ENCODE data around the gene SRSF3. TPM values are rescaled to one million over a fixed set of nuclear protein-coding genes. Genes with fewer than 3 reads are reported as not detected.
"Not testable (repeated sequence)": the region's sequence is repeated elsewhere in the genome, so short reads cannot be mapped to it uniquely, and the experiment has no call there.

SRSF3 gene
- polyA plus RNA-seq, 4 donors = 115 to 400 (median 219) TPM

DNA sequence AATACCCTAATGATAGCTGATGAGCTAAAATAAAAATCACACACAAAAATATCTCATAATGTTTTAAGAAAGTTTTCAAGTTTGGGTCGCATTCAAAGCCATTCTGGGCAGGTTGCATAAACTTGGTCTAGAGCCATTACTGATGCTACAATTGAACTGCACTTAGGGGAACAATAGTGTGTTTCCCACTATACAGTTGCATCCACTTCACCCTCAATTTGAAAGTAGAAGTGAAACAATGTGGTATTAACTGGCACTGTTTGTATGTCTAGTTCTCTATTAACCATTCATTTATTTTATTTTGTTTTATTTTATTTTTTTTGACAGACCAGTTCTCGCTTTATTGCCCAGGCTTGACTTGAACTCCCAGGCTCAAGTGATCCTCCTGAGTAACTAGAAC lies 23.9 kb upstream of the SRSF3 start:
- Histone ChIP-seq H3K4me3 (ENCODE audit: low read depth in 1 of 3, low read length in 3 of 3) (no peak overlapping the region), H3K36me3 (ENCODE audit: control insufficient read depth in 3 of 3, insufficient read depth in 2 of 3, low read depth in 1 of 3, low read length in 3 of 3) (no peaks in the 10 kb centered on the region), H3K27ac (ENCODE audit: low read depth in 1 of 3, low read length in 2 of 3) (no peak overlapping the region), H3K4me1 (ENCODE audit: control insufficient read depth in 3 of 3, insufficient read depth in 2 of 3, low read depth in 1 of 3, low read length in 2 of 3) (peaks cover 0 to 6% (median 0%) of the 10 kb centered on the region in 3 donors), H3K27me3 (ENCODE audit: control insufficient read depth in 3 of 3, insufficient read depth in 3 of 3, low read length in 3 of 3) (no peaks in the 10 kb centered on the region), H3K9me3 (ENCODE audit: control insufficient read depth in 2 of 2, insufficient read depth in 1 of 2, low read depth in 1 of 2, low read length in 1 of 2) (no peaks in the 10 kb centered on the region)
- FAIRE-seq = no peak
- 85 to 97% (median 88%) methylated on average over 2 of the region's 2 CpGs for WGBS, 3 donors
- no peak for DNase-seq

DNA sequence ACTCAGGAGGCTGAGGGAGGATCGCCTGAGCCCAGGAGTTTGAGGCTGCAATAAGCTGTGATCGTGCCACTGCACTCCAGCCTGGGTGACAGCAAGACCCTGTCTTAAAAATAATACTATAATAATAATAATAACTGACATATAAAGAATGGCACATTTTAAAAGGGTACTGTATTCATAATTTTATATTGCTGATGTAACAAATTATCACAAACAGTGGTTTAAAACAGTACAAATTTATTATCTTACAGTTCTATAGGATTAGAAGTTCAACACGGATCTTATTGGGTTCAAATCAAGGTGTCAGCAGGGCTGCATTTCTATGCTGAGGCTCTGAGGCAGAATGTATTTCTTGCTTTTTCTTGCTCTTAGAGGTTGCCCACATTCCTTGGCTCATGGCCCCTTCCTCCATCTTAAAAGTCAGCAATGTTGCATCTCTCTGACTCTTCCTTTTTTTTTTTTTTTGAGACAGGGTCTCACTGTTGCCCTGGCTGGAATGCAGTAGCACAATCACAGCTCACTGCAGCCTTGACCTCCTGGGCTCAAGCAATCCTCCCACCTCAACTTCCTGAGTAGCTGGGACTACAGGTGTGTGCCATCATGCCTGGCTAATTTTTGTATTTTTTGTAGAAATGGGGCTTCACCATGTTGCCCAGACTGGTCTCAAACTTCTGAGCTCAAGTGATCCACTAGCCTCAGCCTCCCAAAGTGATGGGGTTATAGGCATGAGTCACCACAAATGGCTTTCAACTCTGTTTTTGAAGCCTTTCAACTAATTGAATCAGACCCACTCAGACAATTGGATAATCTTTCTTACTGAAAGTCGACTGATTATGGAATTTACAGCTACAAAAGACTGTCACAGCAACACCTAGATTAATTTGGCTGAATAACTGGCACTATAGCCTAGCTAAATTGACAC lies 22.8 kb upstream of the SRSF3 start:
- 82 to 88% (median 84%) methylated on average over 4 of the region's 4 CpGs for WGBS, 3 donors
- H3K27me3 ChIP-seq (ENCODE audit: control insufficient read depth in 3 of 3, insufficient read depth in 3 of 3, low read length in 3 of 3) = no peaks in the 10 kb centered on the region
- no peaks in the 10 kb centered on the region for H3K36me3 ChIP-seq (ENCODE audit: control insufficient read depth in 3 of 3, insufficient read depth in 2 of 3, low read depth in 1 of 3, low read length in 3 of 3)
- DNase-seq (no peak), FAIRE-seq (no peak)
- no peaks in the 10 kb centered on the region for H3K9me3 ChIP-seq (ENCODE audit: control insufficient read depth in 2 of 2, insufficient read depth in 1 of 2, low read depth in 1 of 2, low read length in 1 of 2)
- H3K27ac ChIP-seq (ENCODE audit: low read depth in 1 of 3, low read length in 2 of 3) = no peak overlapping the region
- no peak overlapping the region for H3K4me3 ChIP-seq (ENCODE audit: low read depth in 1 of 3, low read length in 3 of 3)
- H3K4me1 ChIP-seq (ENCODE audit: control insufficient read depth in 3 of 3, insufficient read depth in 2 of 3, low read depth in 1 of 3, low read length in 2 of 3) = peaks cover 0 to 6% (median 0%) of the 10 kb centered on the region in 3 donors

DNA sequence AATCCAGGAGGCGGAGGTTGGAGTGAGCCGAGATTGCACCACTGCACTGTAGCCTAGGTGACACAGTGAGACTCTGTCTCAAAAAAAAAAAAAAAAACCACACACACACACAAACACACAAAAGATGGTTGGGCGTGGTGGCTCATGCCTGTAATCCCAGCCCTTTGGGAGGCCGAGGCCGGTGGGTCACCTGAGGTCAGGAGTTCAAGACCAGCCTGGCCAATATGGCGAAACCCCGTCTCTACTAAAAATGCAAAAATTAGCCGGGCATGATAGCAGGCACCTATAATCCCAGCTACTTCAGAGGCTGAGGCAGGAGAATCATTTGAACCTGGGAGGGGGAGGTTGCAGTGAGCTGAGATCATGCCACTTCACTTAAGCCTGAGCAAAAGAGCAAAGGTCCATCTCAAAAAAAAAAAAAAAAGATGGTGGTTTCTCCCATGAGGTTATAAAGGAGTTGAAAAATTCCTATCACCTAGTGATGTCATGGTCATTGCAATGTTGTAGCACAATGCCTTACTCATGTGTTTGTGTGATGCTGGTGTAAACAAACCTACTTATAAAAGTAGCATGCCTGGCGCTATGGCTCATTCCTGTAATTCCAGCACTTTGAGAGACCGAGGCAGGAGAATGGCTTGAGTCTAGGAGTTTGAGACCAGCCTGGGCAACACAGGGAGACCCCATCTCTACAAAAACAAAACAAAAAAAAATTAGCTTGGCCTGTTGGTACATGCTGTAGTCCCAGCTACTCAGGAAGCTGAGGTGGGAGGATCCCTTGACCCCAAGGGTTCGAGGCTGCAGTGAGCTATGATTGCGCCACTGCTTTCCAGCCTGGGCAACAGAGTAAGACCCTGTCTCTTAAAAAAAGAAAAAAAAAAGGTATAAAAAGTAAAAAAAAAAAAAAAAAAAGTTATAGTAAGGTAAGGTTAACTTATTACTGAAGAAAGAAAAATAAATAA lies 21.5 kb upstream of the SRSF3 start:
- WGBS, 3 donors = 78 to 89% (median 80%) methylated on average over 12 of the region's 12 CpGs
- not testable (repeated sequence) for H3K36me3 ChIP-seq (ENCODE audit: control insufficient read depth in 3 of 3, insufficient read depth in 2 of 3, low read depth in 1 of 3, low read length in 3 of 3); H3K9me3 ChIP-seq (ENCODE audit: control insufficient read depth in 2 of 2, insufficient read depth in 1 of 2, low read depth in 1 of 2, low read length in 1 of 2); H3K27me3 ChIP-seq (ENCODE audit: control insufficient read depth in 3 of 3, insufficient read depth in 3 of 3, low read length in 3 of 3); H3K4me3 ChIP-seq (ENCODE audit: low read depth in 1 of 3, low read length in 3 of 3); FAIRE-seq; H3K4me1 ChIP-seq (ENCODE audit: control insufficient read depth in 3 of 3, insufficient read depth in 2 of 3, low read depth in 1 of 3, low read length in 2 of 3)
- peak; percentile 58 to 79 for DNase-seq
- peak overlapping the region in 1 of 3 donors; percentile 42 for H3K27ac ChIP-seq (ENCODE audit: low read depth in 1 of 3, low read length in 2 of 3)

- H3K4me3 ChIP-seq (ENCODE audit: low read depth in 1 of 3, low read length in 3 of 3) = no peak overlapping the region
- H3K4me1 ChIP-seq (ENCODE audit: control insufficient read depth in 3 of 3, insufficient read depth in 2 of 3, low read depth in 1 of 3, low read length in 2 of 3) = peaks cover 0 to 3% (median 0%) of the 10 kb centered on the region in 3 donors
- no peaks in the 10 kb centered on the region for H3K27me3 ChIP-seq (ENCODE audit: control insufficient read depth in 3 of 3, insufficient read depth in 3 of 3, low read length in 3 of 3)
- H3K36me3 ChIP-seq (ENCODE audit: control insufficient read depth in 3 of 3, insufficient read depth in 2 of 3, low read depth in 1 of 3, low read length in 3 of 3) = no peaks in the 10 kb centered on the region
- DNase-seq = no peak
- no peaks in the 10 kb centered on the region for H3K9me3 ChIP-seq (ENCODE audit: control insufficient read depth in 2 of 2, insufficient read depth in 1 of 2, low read depth in 1 of 2, low read length in 1 of 2)
- no peak overlapping the region for H3K27ac ChIP-seq (ENCODE audit: low read depth in 1 of 3, low read length in 2 of 3)
- no peak for FAIRE-seq
Measured at GRCh38 chr6:36574679-36575078, 19.5 kb upstream of the SRSF3 start.

DNA sequence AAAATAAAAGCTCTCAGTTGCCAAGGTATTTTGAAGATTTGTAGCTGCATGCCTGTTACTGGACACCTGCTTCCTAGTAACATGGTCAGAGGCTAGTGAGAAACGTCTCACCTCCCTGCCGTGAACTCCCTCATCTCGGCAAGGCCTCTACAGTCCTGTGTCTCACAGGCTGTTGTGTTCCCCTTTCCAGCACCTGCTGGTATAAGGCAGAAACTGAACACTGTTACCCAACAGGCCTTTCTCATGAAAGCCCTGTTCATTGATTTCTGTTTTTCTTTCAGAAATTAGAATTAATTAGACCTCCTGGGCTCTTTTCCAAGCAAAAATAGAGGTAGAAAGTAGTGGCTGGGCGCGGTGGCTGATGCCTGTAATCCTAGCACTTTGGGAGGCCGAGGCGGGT lies 17.6 kb upstream of the SRSF3 start:
- Histone ChIP-seq H3K36me3 (ENCODE audit: control insufficient read depth in 3 of 3, insufficient read depth in 2 of 3, low read depth in 1 of 3, low read length in 3 of 3) (no peaks in the 10 kb centered on the region), H3K27me3 (ENCODE audit: control insufficient read depth in 3 of 3, insufficient read depth in 3 of 3, low read length in 3 of 3) (no peaks in the 10 kb centered on the region), H3K4me3 (ENCODE audit: low read depth in 1 of 3, low read length in 3 of 3) (no peak overlapping the region), H3K27ac (ENCODE audit: low read depth in 1 of 3, low read length in 2 of 3) (no peak overlapping the region), H3K4me1 (ENCODE audit: control insufficient read depth in 3 of 3, insufficient read depth in 2 of 3, low read depth in 1 of 3, low read length in 2 of 3) (peaks cover 0 to 10% (median 3%) of the 10 kb centered on the region in 3 donors), H3K9me3 (ENCODE audit: control insufficient read depth in 2 of 2, insufficient read depth in 1 of 2, low read depth in 1 of 2, low read length in 1 of 2) (no peaks in the 10 kb centered on the region)
- no peak for FAIRE-seq
- DNase-seq = no peak
- 85 to 91% (median 91%) methylated on average over 7 of the region's 7 CpGs for WGBS, 3 donors

- Histone ChIP-seq H3K4me3 (ENCODE audit: low read depth in 1 of 3, low read length in 3 of 3) (no peak overlapping the region), H3K36me3 (ENCODE audit: control insufficient read depth in 3 of 3, insufficient read depth in 2 of 3, low read depth in 1 of 3, low read length in 3 of 3) (no peaks in the 10 kb centered on the region), H3K27me3 (ENCODE audit: control insufficient read depth in 3 of 3, insufficient read depth in 3 of 3, low read length in 3 of 3) (no peaks in the 10 kb centered on the region), H3K4me1 (ENCODE audit: control insufficient read depth in 3 of 3, insufficient read depth in 2 of 3, low read depth in 1 of 3, low read length in 2 of 3) (peaks cover 0 to 9% (median 3%) of the 10 kb centered on the region in 3 donors), H3K9me3 (ENCODE audit: control insufficient read depth in 2 of 2, insufficient read depth in 1 of 2, low read depth in 1 of 2, low read length in 1 of 2) (no peaks in the 10 kb centered on the region), H3K27ac (ENCODE audit: low read depth in 1 of 3, low read length in 2 of 3) (no peak overlapping the region)
- 19 to 44% (median 39%) methylated on average over 2 of the region's 2 CpGs for WGBS, 3 donors
- DNase-seq = peak in 1 of 2 donors; percentile 39
- no peak for FAIRE-seq
Measured at GRCh38 chr6:36577301-36577700, 16.9 kb upstream of the SRSF3 start.

GRCh38 chr6:36578030-36578429 lies 16.1 kb upstream of the SRSF3 start:
- Histone ChIP-seq H3K4me1 (ENCODE audit: control insufficient read depth in 3 of 3, insufficient read depth in 2 of 3, low read depth in 1 of 3, low read length in 2 of 3) (peaks cover 0 to 7% (median 3%) of the 10 kb centered on the region in 3 donors), H3K4me3 (ENCODE audit: low read depth in 1 of 3, low read length in 3 of 3) (no peak overlapping the region), H3K27me3 (ENCODE audit: control insufficient read depth in 3 of 3, insufficient read depth in 3 of 3, low read length in 3 of 3) (no peaks in the 10 kb centered on the region), H3K27ac (ENCODE audit: low read depth in 1 of 3, low read length in 2 of 3) (no peak overlapping the region), H3K36me3 (ENCODE audit: control insufficient read depth in 3 of 3, insufficient read depth in 2 of 3, low read depth in 1 of 3, low read length in 3 of 3) (no peaks in the 10 kb centered on the region), H3K9me3 (ENCODE audit: control insufficient read depth in 2 of 2, insufficient read depth in 1 of 2, low read depth in 1 of 2, low read length in 1 of 2) (no peaks in the 10 kb centered on the region)
- DNase-seq (no peak), FAIRE-seq (no peak)
- 85 to 90% (median 89%) methylated on average over 5 of the region's 5 CpGs for WGBS, 3 donors

DNA sequence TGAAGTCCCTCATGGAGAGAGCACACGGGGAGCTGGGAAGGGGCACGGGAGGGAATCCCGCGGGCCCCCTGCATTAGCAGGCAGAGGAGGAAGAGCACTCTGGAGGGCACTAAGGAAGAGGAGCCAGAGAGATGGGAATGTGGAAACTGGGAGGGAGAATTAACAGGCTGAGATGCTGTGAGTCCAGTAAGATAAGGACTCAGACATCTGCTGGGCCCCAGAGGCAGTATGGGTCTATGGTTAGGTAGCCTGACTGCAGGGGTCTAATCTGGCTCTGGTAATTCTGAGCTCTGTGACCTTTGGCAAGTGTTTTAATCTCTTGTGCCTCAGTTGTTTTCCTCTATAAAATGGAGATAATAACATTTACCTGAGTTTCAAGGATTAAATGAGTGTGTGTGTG lies 15.7 kb upstream of the SRSF3 start:
- no peak for FAIRE-seq
- 94 to 96% (median 96%) methylated on average over 4 of the region's 4 CpGs for WGBS, 3 donors

More for the DNA sequence above, 15.7 kb upstream of the SRSF3 start:
- Histone ChIP-seq H3K27me3 (ENCODE audit: control insufficient read depth in 3 of 3, insufficient read depth in 3 of 3, low read length in 3 of 3) (no peaks in the 10 kb centered on the region), H3K36me3 (ENCODE audit: control insufficient read depth in 3 of 3, insufficient read depth in 2 of 3, low read depth in 1 of 3, low read length in 3 of 3) (no peaks in the 10 kb centered on the region), H3K27ac (ENCODE audit: low read depth in 1 of 3, low read length in 2 of 3) (no peak overlapping the region), H3K9me3 (ENCODE audit: control insufficient read depth in 2 of 2, insufficient read depth in 1 of 2, low read depth in 1 of 2, low read length in 1 of 2) (no peaks in the 10 kb centered on the region), H3K4me3 (ENCODE audit: low read depth in 1 of 3, low read length in 3 of 3) (no peak overlapping the region), H3K4me1 (ENCODE audit: control insufficient read depth in 3 of 3, insufficient read depth in 2 of 3, low read depth in 1 of 3, low read length in 2 of 3) (peaks cover 0 to 7% (median 3%) of the 10 kb centered on the region in 3 donors)
- DNase-seq = no peak

Measured in small intestine (tissue), 7 donors.